IMR-90 (cell line): ENCODE measurements around the gene NOC2L. TPM values are rescaled to one million over a fixed set of nuclear protein-coding genes. Genes with fewer than 3 reads are reported as not detected.
A peak's percentile ranks its signal among the peaks of the same experiment; 100 is the strongest.

Source experiments
- ATAC-seq: fragments of 200-7000 bp; cut with Tn5 transposase; 2 replicates; pipeline ENCODE4 v1.9.1; 2020; ENCODE audit warnings: low read depth, mild to moderate bottlenecking, moderate library complexity
- BruUV-seq: library from RNA; stranded (reverse); fragments of 400-500 nt; replicated peaks from 2 replicates; lab custom pipeline; 2021; lab: Mats Ljungman, UMichigan
- CTCF ChIA-PET: fragments of 300-600 bp; formaldehyde crosslinking; extraction: SDS; loops from one replicate; lab custom pipeline; 2021; ENCODE audit warnings: antibody characterized with exemption; lab: Yijun Ruan, JAX
- POLR2A ChIA-PET: fragments of 300-600 bp; sonication (Branson Sonifier 250); formaldehyde crosslinking; loops from one replicate; lab custom pipeline; 2022; ENCODE audit warnings: antibody characterized with exemption; ENCODE audit not compliant: unreplicated experiment; lab: Charles Lee
- DNase-seq: peaks from one replicate; pipeline ENCODE4 v3.0.0; 2013
- H2AFZ ChIP-seq: replicated peaks from 2 replicates; pipeline ENCODE3; 2013; ENCODE audit warnings: low read length, mild to moderate bottlenecking; ENCODE audit not compliant: poor library complexity
- H2AK5ac ChIP-seq: 2 replicates; pipeline ENCODE4 v1.6.1; 2013; ENCODE audit warnings: low read depth, low read length, inconsistent platforms
- H2AK9ac ChIP-seq: replicated peaks from 2 replicates; pipeline ENCODE3; 2013; ENCODE audit warnings: mild to moderate bottlenecking, low read depth, low read length, moderate library complexity; ENCODE audit not compliant: poor library complexity
- H2BK120ac ChIP-seq: 2 replicates; pipeline ENCODE4 v1.6.1; 2013; ENCODE audit warnings: low read depth, low read length, inconsistent platforms
- H2BK15ac ChIP-seq: 3 replicates; pipeline ENCODE4 v1.6.1; 2013; ENCODE audit warnings: low read depth, low read length, inconsistent platforms
- H2BK20ac ChIP-seq: 2 replicates; pipeline ENCODE4 v1.6.1; 2013; ENCODE audit warnings: low read depth, mild to moderate bottlenecking, inconsistent platforms, low read length, moderate library complexity
- H2BK5ac ChIP-seq: 2 replicates; pipeline ENCODE4 v1.6.1; 2013; ENCODE audit warnings: mild to moderate bottlenecking, low read depth, low read length, inconsistent platforms; ENCODE audit not compliant: poor library complexity, severe bottlenecking
- H3K14ac ChIP-seq: replicated peaks from 2 replicates; pipeline ENCODE4 v1.6.1; 2013; ENCODE audit warnings: low read depth, low read length, inconsistent platforms
- H3K18ac ChIP-seq: 2 replicates; pipeline ENCODE4 v1.6.1; 2013; ENCODE audit warnings: low read depth, low read length, control low read depth
- H3K23ac ChIP-seq: 2 replicates; pipeline ENCODE4 v1.6.1; 2013; ENCODE audit warnings: low read depth, low read length, inconsistent platforms
- H3K27ac ChIP-seq: 2 replicates; pipeline ENCODE4 v1.5.1; 2013; ENCODE audit warnings: mild to moderate bottlenecking, control low read depth, low read length; ENCODE audit not compliant: insufficient read depth
- H3K27me3 ChIP-seq: 2 replicates; pipeline ENCODE4 v1.6.1; 2013; ENCODE audit warnings: low read length; ENCODE audit not compliant: control insufficient read depth, insufficient read depth
- H3K36me3 ChIP-seq: 2 replicates; pipeline ENCODE4 v1.6.1; 2013; ENCODE audit warnings: low read length, mixed read lengths; ENCODE audit not compliant: control insufficient read depth, insufficient read depth
- H3K4ac ChIP-seq: 2 replicates; pipeline ENCODE4 v1.6.1; 2013; ENCODE audit warnings: low read depth, low read length, inconsistent platforms
- H3K4me1 ChIP-seq: 2 replicates; pipeline ENCODE4 v1.6.1; 2013; ENCODE audit warnings: low read length, mixed read lengths; ENCODE audit not compliant: control insufficient read depth, insufficient read depth
- H3K4me2 ChIP-seq: 2 replicates; pipeline ENCODE4 v1.6.1; 2013; ENCODE audit warnings: low read depth, mild to moderate bottlenecking, control low read depth, low read length, moderate library complexity
- H3K4me3 ChIP-seq: 2 replicates; pipeline ENCODE4 v1.5.1; 2013; ENCODE audit warnings: low read depth, mild to moderate bottlenecking, control low read depth, low read length, moderate library complexity; ENCODE audit not compliant: insufficient read depth
- H3K56ac ChIP-seq: 2 replicates; pipeline ENCODE4 v1.6.1; 2013; ENCODE audit warnings: low read length, inconsistent platforms; ENCODE audit not compliant: insufficient read depth; ENCODE audit errors: extremely low read depth
- H3K79me1 ChIP-seq, 2 experiments: 2 replicates each; pipeline ENCODE4 v1.6.1; 2013; ENCODE audit warnings: low read length in 2 of 2, inconsistent platforms in 1 of 2, low read depth in 1 of 2
- H3K9ac ChIP-seq: 2 replicates; pipeline ENCODE4 v1.6.1; 2013; ENCODE audit warnings: low read depth, low read length, control low read depth
- H3K9me1 ChIP-seq: 2 replicates; pipeline ENCODE4 v1.6.1; 2013; ENCODE audit warnings: low read length, inconsistent platforms; ENCODE audit not compliant: insufficient read depth
- H3K9me3 ChIP-seq: 2 replicates; pipeline ENCODE4 v1.6.1; 2013; ENCODE audit warnings: low read length; ENCODE audit not compliant: control insufficient read depth, insufficient read depth
- H4K20me1 ChIP-seq: 2 replicates; pipeline ENCODE4 v1.6.1; 2013; ENCODE audit warnings: low read length, inconsistent platforms; ENCODE audit not compliant: insufficient read depth
- H4K5ac ChIP-seq: 2 replicates; pipeline ENCODE4 v1.6.1; 2013; ENCODE audit warnings: mild to moderate bottlenecking, low read depth, low read length, control low read depth
- H4K8ac ChIP-seq, 2 experiments: 2 replicates each; pipeline ENCODE4 v1.6.1; 2013; ENCODE audit warnings: low read depth in 2 of 2, low read length in 2 of 2, control low read depth in 1 of 2, inconsistent platforms in 1 of 2
- H4K91ac ChIP-seq: 2 replicates; pipeline ENCODE4 v1.6.1; 2013; ENCODE audit warnings: low read depth, low read length, inconsistent platforms; ENCODE audit not compliant: insufficient read depth
- RCOR1 ChIP-seq: IDR thresholded peaks from 2 replicates; pipeline ENCODE4 v1.6.1; 2012; ENCODE audit warnings: mild to moderate bottlenecking, low read length, improper control_type of control experiment; ENCODE audit not compliant: insufficient replicate concordance
- SMC3 ChIP-seq: fragments of 150-350 bp; IDR thresholded peaks from 2 replicates; pipeline ENCODE4 v1.6.1; 2016; ENCODE audit warnings: low read depth, mild to moderate bottlenecking, antibody characterized with exemption, low read length, moderate library complexity
- WGBS, 2 experiments: methylation state at CpG; one replicate each; pipeline versions ENCODE4 v1.1.5 to v1.1.7; 2013; ENCODE audit warnings: missing lambda C conversion rate in 2 of 2; ENCODE audit not compliant: insufficient read length in 1 of 2; ENCODE audit errors: extremely low coverage in 2 of 2; 5-methylcytosine and 5-hydroxymethylcytosine counted together
- dilution Hi-C: fragments of 300-500 bp; cut with HindIII; formaldehyde crosslinking; loops from one replicate; pipeline ENCODE4 v1.14.3; 2018; ENCODE audit warnings: low sequenced_read_pairs; ENCODE audit not compliant: unreplicated experiment
- in situ Hi-C: fragments of 300-500 bp; cut with MboI; formaldehyde crosslinking; loops from 3 replicates; pipeline ENCODE4 v1.14.3; 2019; ENCODE audit warnings: low sequenced_read_pairs, inconsistent platforms, mixed read lengths
- intact Hi-C: fragments of 100-400 bp; cut with micrococcal nuclease; formaldehyde crosslinking; loops from 2 replicates; pipeline ENCODE4 v1.10.0; 2022
- polyA plus RNA-seq, 3 experiments: library from polyadenylated mRNA; depleted of rRNA; stranded (reverse); fragments of >200 nt; gene quantifications; 2 replicates each; pipeline ENCODE4 v1.2.3, GENCODE V29; 2012; ENCODE audit warnings: low replicate concordance in 1 of 3
- total RNA-seq: library from RNA; depleted of rRNA; stranded (reverse); fragments of >200 nt; gene quantifications from 2 replicates; pipeline ENCODE4 v1.2.3, GENCODE V29; 2012

Gene NOC2L
- total and polyA plus RNA-seq, 2 of the 4 experiments (the other 2 are of a cell fraction) = 74.2 to 106 TPM

DNA sequence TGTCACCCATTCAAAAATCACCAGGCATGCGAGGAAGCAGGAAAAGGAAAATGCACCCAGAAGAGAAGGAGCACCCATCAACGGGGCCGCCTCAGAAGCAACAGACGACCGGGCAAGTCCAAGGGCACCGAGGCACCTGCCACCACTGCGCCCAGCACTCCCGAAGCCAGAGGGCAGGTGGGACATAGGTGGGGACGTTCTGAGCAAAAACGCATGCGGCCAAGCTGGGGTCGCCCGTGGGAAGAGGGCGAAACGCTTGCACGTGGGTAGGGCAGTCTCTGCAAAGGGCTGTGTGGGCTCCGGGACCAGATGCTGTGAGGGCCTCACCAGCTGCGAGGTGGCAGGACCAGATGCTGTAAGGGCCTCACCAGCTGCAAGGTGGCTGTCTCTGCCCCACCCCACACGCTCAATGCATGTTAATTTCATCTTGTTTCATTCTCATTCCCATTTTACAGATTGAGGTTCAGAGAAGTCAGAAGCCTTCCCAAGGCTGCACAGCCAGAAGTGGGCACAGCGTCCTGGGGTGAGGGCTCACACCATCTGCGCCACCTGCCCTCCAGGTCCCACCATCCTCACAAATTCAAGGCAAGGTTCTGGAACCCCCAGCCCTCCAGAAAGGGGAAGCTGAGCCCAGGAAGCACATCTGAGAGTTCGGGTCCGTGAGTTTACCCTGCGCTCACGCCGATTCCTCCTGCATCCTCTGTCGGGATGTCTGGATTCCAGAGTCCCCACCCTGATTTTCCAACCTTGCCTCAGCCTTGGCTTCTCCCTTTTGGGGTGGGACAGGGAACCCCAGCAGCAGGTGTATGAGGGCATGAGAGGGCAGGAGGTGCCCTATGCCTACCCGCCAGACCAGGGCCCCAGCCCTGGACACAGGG lies 43.5 kb downstream of the NOC2L start:
- H4K91ac ChIP-seq = no peak overlapping the region
- H2BK120ac ChIP-seq = no peak overlapping the region
- H2BK20ac ChIP-seq = no peak overlapping the region
- H3K4me2 ChIP-seq = no peak overlapping the region
- H3K79me1 ChIP-seq = 0 out of 4 replicates have a peak, but pooled peaks cover 0 to under 1% of the 10 kb centered on the region in 2 experiments
- ATAC-seq (no peak), DNase-seq (no peak)
- H3K27ac ChIP-seq = no peak overlapping the region
- H4K20me1 ChIP-seq = no peaks in the 10 kb centered on the region; the same call in 1 of the 2 replicates
- H3K23ac ChIP-seq = no peak overlapping the region
- H3K27me3 ChIP-seq = no peaks in the 10 kb centered on the region; the same call in 1 of the 2 replicates
- H4K8ac ChIP-seq = no peak overlapping the region
- no peak overlapping the region for H4K5ac ChIP-seq
- intact Hi-C loops (no loop called here), in situ Hi-C loops (no loop called here), dilution Hi-C loops (no loop called here)
- no peak overlapping the region; the same call in 1 of the 2 replicates for H3K4ac ChIP-seq
- peak overlapping the region; percentile 72 for H2AK9ac ChIP-seq
- CTCF ChIA-PET = interaction anchor here (0.9 kb wide), 1 partner anchor 11 kb away, joined by 4 read pairs; no protein-coding TSS in a partner anchor
- peak overlapping the region; percentile 33 for H2AFZ ChIP-seq
- no peak overlapping the region for H3K18ac ChIP-seq
- no peak overlapping the region for H3K4me3 ChIP-seq
- H2BK5ac ChIP-seq = no peak overlapping the region
- no peak overlapping the region for H2BK15ac ChIP-seq
- H3K36me3 ChIP-seq = no peaks in the 10 kb centered on the region
- 88% methylated on average over 12 of the region's 28 CpGs; no CpG with 5 or more reads in 1 of the 2 experiments for WGBS, 2 experiments
- no TSS peak for BruUV-seq
- TF ChIP-seq RCOR1 (no peak), SMC3 (no peak)
- POLR2A ChIA-PET = no interaction called here
- peaks cover 19% of the 10 kb centered on the region for H3K4me1 ChIP-seq
- no peak overlapping the region for H3K9ac ChIP-seq
- no peak overlapping the region for H3K56ac ChIP-seq
- H2AK5ac ChIP-seq = no peak overlapping the region
- no peak overlapping the region for H3K14ac ChIP-seq
- no peaks in the 10 kb centered on the region for H3K9me1 ChIP-seq
- no peaks in the 10 kb centered on the region for H3K9me3 ChIP-seq
